Measurements from ENCODE around the gene LSM5. TPM values are rescaled to one million over a fixed set of nuclear protein-coding genes. Genes with fewer than 3 reads are reported as not detected.

The LSM5 gene
- total RNA-seq, 1 experiment from 2014 or later: 183 TPM

GRCh38 chr7:32462451-32462850 lies 27.7 kb downstream of the LSM5 start:
- no peak for DNase-seq (ENCODE audit: low read depth)

GRCh38 chr7:32461484-32461883 lies 28.7 kb downstream of the LSM5 start:
- no peak for DNase-seq (ENCODE audit: low read depth)

GRCh38 chr7:32459788-32460187 lies 30.4 kb downstream of the LSM5 start:
- DNase-seq (ENCODE audit: low read depth): no peak

- DNase-seq (ENCODE audit: low read depth): no peak
Observed at GRCh38 chr7:32458025-32458424, 32.2 kb downstream of the LSM5 start.

- no peak for DNase-seq (ENCODE audit: low read depth)
Observed at GRCh38 chr7:32453341-32454011, 36.7 kb downstream of the LSM5 start.

- no peak for DNase-seq (ENCODE audit: low read depth)
Observed at GRCh38 chr7:32447218-32447617, 43.0 kb downstream of the LSM5 start.

GRCh38 chr7:32436146-32436928 lies 53.8 kb downstream of the LSM5 start:
- no peak for DNase-seq (ENCODE audit: low read depth)

Other genes starting within 250 kb of the LSM5 start
- gene AVL9, start 5.1 kb upstream of the LSM5 start, total RNA-seq (2014; rRNA removed; shearing (Covaris generic)): 44.3 and 54.9 TPM in 2 replicates

Measured in Daoy (cell line).